K562 (cell line): Measurements from ENCODE around the gene IL20. TPM values are rescaled to one million over a fixed set of nuclear protein-coding genes. Genes with fewer than 3 reads are reported as not detected.
A peak's percentile ranks its signal among the peaks of the same experiment; 100 is the strongest.

ENCODE experiments used
- CBX1 ChIP-seq: sonication (generic); IDR thresholded peaks from 2 replicates; pipeline ENCODE4 v1.6.1; 2016; ENCODE audit warnings: antibody characterized with exemption, low read depth, mild to moderate bottlenecking
- CXXC5 ChIP-seq: fragments of 250-450 bp; sonication (Bioruptor Pico); IDR thresholded peaks from 2 replicates; pipeline ENCODE4 v1.8.0; 2022; ENCODE audit warnings: inconsistent platforms, mild to moderate bottlenecking, moderate library complexity
- DACH1 ChIP-seq: fragments of 450-650 bp; IDR thresholded peaks from 2 replicates; pipeline ENCODE4 v1.6.1; 2018; ENCODE audit not compliant: partially characterized antibody
- FOXA3 ChIP-seq, 2 experiments: fragments of 450-650 bp in 1 of 2; sonication (generic) in 1 of 2; formaldehyde crosslinking; IDR thresholded peaks in 1 of 2; conservative IDR thresholded peaks in 1 of 2; 2 replicates each; pipeline versions ENCODE4 v1.4.0 to v1.8.0; 2020 to 2022; ENCODE audit warnings: mild to moderate bottlenecking in 2 of 2, missing genetic modification reagents in 1 of 2
- RBM15 ChIP-seq: fragments of 200-400 bp; formaldehyde crosslinking; IDR thresholded peaks from 2 replicates; pipeline ENCODE4 v1.6.1; 2018; ENCODE audit warnings: mild to moderate bottlenecking, low read length, moderate library complexity; ENCODE audit not compliant: insufficient read depth
- RNF219 ChIP-seq: fragments of 250-450 bp; sonication (Bioruptor Pico); IDR thresholded peaks from 2 replicates; pipeline ENCODE4 v1.5.0; 2022; ENCODE audit warnings: mild to moderate bottlenecking
- TBL1XR1 ChIP-seq, 2 experiments: IDR thresholded peaks; 2 replicates each; pipeline ENCODE4 v1.6.1; 2012; ENCODE audit warnings: improper control_type of control experiment in 2 of 2, low read length in 2 of 2, mild to moderate bottlenecking in 1 of 2
- polyA plus RNA-seq, 8 experiments: library from polyadenylated mRNA; depleted of rRNA in 4 of 8; stranded (reverse) in 5 of 8; unstranded in 3 of 8; fragments of >200 nt; fragmentation: Nextera tagmentation in 2 of 8; fragmentation: Illumina TruSeq in 1 of 8; extraction: Ambion mirVana in 2 of 8; extraction: Trizol in 1 of 8; gene quantifications; 2 replicates each; pipeline versions ENCODE4 v1.2.1 to v1.2.3, GENCODE V29; 2011 to 2014; ENCODE audit warnings: inconsistent platforms in 1 of 8, missing spikeins in 1 of 8
- total RNA-seq, 7 experiments: library from RNA; depleted of rRNA in 6 of 7; stranded (reverse); fragments of >200 nt in 6 of 7; fragmentation: Illumina TruSeq in 2 of 7; extraction: Trizol in 2 of 7; gene quantifications; 2 replicates each; pipeline versions ENCODE4 v1.2.1 to v1.2.3, GENCODE V29; 2011 to 2021; ENCODE audit warnings: low replicate concordance in 1 of 7
- TF ChIP-seq, protein P1 (sequence below): fragments of 450-650 bp; IDR thresholded peaks from 2 replicates; pipeline ENCODE4 v1.6.1; 2016; ENCODE audit warnings: mild to moderate bottlenecking, moderate library complexity
- TF ChIP-seq, protein P2 (sequence below): IDR thresholded peaks from 2 replicates; pipeline ENCODE4 v1.6.1; 2011; ENCODE audit not compliant: insufficient read length; ENCODE audit errors: extremely low read depth
- TF ChIP-seq, protein P3 (sequence below): fragments of 450-650 bp; formaldehyde crosslinking; IDR thresholded peaks from 2 replicates; pipeline ENCODE4 v1.4.0; 2020; ENCODE audit warnings: mild to moderate bottlenecking, moderate library complexity

IL20 gene
- total and polyA plus RNA-seq, 9 of the 15 experiments (the other 6 are each of a cell fraction or from before 2014, with no cell fraction given): not detected

DNA sequence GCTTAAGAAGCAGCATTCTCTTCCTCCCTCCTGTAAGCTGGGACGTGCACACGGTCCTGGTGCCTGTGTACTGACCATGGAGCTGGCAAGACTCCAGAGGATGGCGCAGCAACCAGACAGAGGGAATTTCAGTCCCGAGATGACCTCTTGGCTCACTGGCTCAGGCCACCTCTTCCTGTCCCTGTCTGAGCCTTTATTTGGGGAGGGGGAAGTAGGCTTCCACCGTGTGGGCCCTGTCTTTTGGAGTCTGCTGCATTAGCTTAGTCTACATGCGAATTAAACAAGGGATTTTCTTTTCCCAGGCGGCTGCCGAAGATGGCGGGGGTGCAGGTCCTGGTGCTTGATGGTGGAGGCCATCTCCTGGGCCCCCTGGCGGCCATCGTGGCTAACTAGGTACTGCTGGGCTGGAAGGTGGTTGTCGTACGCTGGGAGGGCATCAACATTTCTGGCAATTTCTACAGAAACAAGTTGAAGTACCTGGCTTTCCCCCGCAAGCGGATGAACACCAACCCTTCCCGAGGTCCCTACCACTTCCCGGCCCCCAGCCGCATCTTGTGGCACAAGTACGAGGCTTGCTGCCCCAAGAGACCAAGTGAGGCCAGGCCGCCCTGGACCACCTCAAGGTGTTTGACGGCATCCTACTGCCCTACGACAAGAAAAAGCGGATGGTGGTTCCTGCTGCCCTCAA is 42.0 kb downstream of the IL20 start (continued):
- TF ChIP-seq, protein P1, sequence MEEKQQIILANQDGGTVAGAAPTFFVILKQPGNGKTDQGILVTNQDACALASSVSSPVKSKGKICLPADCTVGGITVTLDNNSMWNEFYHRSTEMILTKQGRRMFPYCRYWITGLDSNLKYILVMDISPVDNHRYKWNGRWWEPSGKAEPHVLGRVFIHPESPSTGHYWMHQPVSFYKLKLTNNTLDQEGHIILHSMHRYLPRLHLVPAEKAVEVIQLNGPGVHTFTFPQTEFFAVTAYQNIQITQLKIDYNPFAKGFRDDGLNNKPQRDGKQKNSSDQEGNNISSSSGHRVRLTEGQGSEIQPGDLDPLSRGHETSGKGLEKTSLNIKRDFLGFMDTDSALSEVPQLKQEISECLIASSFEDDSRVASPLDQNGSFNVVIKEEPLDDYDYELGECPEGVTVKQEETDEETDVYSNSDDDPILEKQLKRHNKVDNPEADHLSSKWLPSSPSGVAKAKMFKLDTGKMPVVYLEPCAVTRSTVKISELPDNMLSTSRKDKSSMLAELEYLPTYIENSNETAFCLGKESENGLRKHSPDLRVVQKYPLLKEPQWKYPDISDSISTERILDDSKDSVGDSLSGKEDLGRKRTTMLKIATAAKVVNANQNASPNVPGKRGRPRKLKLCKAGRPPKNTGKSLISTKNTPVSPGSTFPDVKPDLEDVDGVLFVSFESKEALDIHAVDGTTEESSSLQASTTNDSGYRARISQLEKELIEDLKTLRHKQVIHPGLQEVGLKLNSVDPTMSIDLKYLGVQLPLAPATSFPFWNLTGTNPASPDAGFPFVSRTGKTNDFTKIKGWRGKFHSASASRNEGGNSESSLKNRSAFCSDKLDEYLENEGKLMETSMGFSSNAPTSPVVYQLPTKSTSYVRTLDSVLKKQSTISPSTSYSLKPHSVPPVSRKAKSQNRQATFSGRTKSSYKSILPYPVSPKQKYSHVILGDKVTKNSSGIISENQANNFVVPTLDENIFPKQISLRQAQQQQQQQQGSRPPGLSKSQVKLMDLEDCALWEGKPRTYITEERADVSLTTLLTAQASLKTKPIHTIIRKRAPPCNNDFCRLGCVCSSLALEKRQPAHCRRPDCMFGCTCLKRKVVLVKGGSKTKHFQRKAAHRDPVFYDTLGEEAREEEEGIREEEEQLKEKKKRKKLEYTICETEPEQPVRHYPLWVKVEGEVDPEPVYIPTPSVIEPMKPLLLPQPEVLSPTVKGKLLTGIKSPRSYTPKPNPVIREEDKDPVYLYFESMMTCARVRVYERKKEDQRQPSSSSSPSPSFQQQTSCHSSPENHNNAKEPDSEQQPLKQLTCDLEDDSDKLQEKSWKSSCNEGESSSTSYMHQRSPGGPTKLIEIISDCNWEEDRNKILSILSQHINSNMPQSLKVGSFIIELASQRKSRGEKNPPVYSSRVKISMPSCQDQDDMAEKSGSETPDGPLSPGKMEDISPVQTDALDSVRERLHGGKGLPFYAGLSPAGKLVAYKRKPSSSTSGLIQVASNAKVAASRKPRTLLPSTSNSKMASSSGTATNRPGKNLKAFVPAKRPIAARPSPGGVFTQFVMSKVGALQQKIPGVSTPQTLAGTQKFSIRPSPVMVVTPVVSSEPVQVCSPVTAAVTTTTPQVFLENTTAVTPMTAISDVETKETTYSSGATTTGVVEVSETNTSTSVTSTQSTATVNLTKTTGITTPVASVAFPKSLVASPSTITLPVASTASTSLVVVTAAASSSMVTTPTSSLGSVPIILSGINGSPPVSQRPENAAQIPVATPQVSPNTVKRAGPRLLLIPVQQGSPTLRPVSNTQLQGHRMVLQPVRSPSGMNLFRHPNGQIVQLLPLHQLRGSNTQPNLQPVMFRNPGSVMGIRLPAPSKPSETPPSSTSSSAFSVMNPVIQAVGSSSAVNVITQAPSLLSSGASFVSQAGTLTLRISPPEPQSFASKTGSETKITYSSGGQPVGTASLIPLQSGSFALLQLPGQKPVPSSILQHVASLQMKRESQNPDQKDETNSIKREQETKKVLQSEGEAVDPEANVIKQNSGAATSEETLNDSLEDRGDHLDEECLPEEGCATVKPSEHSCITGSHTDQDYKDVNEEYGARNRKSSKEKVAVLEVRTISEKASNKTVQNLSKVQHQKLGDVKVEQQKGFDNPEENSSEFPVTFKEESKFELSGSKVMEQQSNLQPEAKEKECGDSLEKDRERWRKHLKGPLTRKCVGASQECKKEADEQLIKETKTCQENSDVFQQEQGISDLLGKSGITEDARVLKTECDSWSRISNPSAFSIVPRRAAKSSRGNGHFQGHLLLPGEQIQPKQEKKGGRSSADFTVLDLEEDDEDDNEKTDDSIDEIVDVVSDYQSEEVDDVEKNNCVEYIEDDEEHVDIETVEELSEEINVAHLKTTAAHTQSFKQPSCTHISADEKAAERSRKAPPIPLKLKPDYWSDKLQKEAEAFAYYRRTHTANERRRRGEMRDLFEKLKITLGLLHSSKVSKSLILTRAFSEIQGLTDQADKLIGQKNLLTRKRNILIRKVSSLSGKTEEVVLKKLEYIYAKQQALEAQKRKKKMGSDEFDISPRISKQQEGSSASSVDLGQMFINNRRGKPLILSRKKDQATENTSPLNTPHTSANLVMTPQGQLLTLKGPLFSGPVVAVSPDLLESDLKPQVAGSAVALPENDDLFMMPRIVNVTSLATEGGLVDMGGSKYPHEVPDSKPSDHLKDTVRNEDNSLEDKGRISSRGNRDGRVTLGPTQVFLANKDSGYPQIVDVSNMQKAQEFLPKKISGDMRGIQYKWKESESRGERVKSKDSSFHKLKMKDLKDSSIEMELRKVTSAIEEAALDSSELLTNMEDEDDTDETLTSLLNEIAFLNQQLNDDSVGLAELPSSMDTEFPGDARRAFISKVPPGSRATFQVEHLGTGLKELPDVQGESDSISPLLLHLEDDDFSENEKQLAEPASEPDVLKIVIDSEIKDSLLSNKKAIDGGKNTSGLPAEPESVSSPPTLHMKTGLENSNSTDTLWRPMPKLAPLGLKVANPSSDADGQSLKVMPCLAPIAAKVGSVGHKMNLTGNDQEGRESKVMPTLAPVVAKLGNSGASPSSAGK: no peak; the same call in 1 of the 2 replicates
- TF ChIP-seq FOXA3 (CRISPR knock-in tag; conservative IDR thresholded peaks at IDR 0.05 in 1 of 2, IDR thresholded peaks at IDR 0.05 in 1 of 2): no peak
- no peak for TF ChIP-seq TBL1XR1 (IDR thresholded peaks at IDR 0.05; ENCODE audit: low read length in 2 of 2)
- TF ChIP-seq, protein P2, sequence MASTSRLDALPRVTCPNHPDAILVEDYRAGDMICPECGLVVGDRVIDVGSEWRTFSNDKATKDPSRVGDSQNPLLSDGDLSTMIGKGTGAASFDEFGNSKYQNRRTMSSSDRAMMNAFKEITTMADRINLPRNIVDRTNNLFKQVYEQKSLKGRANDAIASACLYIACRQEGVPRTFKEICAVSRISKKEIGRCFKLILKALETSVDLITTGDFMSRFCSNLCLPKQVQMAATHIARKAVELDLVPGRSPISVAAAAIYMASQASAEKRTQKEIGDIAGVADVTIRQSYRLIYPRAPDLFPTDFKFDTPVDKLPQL: no peak
- TF ChIP-seq, protein P3, sequence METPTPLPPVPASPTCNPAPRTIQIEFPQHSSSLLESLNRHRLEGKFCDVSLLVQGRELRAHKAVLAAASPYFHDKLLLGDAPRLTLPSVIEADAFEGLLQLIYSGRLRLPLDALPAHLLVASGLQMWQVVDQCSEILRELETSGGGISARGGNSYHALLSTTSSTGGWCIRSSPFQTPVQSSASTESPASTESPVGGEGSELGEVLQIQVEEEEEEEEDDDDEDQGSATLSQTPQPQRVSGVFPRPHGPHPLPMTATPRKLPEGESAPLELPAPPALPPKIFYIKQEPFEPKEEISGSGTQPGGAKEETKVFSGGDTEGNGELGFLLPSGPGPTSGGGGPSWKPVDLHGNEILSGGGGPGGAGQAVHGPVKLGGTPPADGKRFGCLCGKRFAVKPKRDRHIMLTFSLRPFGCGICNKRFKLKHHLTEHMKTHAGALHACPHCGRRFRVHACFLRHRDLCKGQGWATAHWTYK (CRISPR knock-in tag): no peak
- no peak for TF ChIP-seq DACH1
- TF ChIP-seq CBX1: no peak
- TF ChIP-seq RBM15: no peak
- TF ChIP-seq CXXC5 (CRISPR knock-in tag): peak; percentile 40; the same call in 1 of the 2 replicates
- TF ChIP-seq RNF219 (CRISPR knock-in tag): no peak
